Right renal cortex interstitium (tissue), 3 donors: ENCODE results near the gene TMC8. TPM values are rescaled to one million over a fixed set of nuclear protein-coding genes. Genes with fewer than 3 reads are reported as not detected.
"Not testable (repeated sequence)": the region's sequence is repeated elsewhere in the genome, so short reads cannot be mapped to it uniquely, and the experiment has no call there.

ENCODE experiments used
- DNase-seq, 3 donors: peaks; one replicate each; pipeline ENCODE4 v3.0.0-alpha.2; 2013; ENCODE audit warnings: low read depth in 3 of 3, low spot score in 2 of 3
- polyA plus RNA-seq, 3 donors: library from polyadenylated mRNA; unstranded; fragments of 120-200 nt; gene quantifications; one replicate each; pipeline ENCODE4 v1.2.1, GENCODE V29; 2013; ENCODE audit not compliant: insufficient read length in 3 of 3

TMC8 gene
- polyA plus RNA-seq, 3 donors = 0.97 to 1.7 (median 1.5) TPM

GRCh38 chr17:78133179-78133951 lies 2.8 kb downstream of the TMC8 start:
- no peak for DNase-seq

- no peak for DNase-seq
Measured at GRCh38 chr17:78133971-78134898, 3.7 kb downstream of the TMC8 start.

- no peak for DNase-seq
Measured at GRCh38 chr17:78134899-78135385, 4.4 kb downstream of the TMC8 start.

GRCh38 chr17:78135858-78136500 lies 5.4 kb downstream of the TMC8 start:
- no peak for DNase-seq

GRCh38 chr17:78137392-78138203 lies 7.0 kb downstream of the TMC8 start:
- DNase-seq = no peak

- DNase-seq = no peak
Measured at GRCh38 chr17:78138204-78139060, 7.9 kb downstream of the TMC8 start.

GRCh38 chr17:78139861-78140168 lies 9.2 kb downstream of the TMC8 start:
- not testable (repeated sequence) for DNase-seq

GRCh38 chr17:78140169-78141051 lies 9.8 kb downstream of the TMC8 start:
- DNase-seq = no peak

- no peak for DNase-seq
Measured at GRCh38 chr17:78141437-78142118, 11.0 kb downstream of the TMC8 start.

- DNase-seq = no peak
Measured at GRCh38 chr17:78142119-78142861, 11.7 kb downstream of the TMC8 start.

- no peak for DNase-seq
Measured at GRCh38 chr17:78143214-78144146, 12.9 kb downstream of the TMC8 start.

- DNase-seq = no peak
Measured at GRCh38 chr17:78144147-78144719, 13.7 kb downstream of the TMC8 start.

- DNase-seq = no peak
Measured at GRCh38 chr17:78144736-78145641, 14.4 kb downstream of the TMC8 start.

- no peak for DNase-seq
Measured at GRCh38 chr17:78146471-78146869, 15.9 kb downstream of the TMC8 start.

GRCh38 chr17:78146881-78147280 lies 16.3 kb downstream of the TMC8 start:
- no peak for DNase-seq
